ENCODE measurements around the gene TOPBP1.
"Not testable (repeated sequence)": the region's sequence is repeated elsewhere in the genome, so short reads cannot be mapped to it uniquely, and the experiment has no call there.

The TOPBP1 gene

GRCh38 chr3:133673746-133674145, 12.0 kb upstream of the TOPBP1 start:
- TF ChIP-seq CTCF (IDR thresholded peaks at IDR 0.05; ENCODE audit: insufficient read depth, missing control alignments) = no peak
- FAIRE-seq = no peak
- DNase-seq (ENCODE audit: insufficient read length, low spot score) = no peak

- no peak for TF ChIP-seq CTCF (IDR thresholded peaks at IDR 0.05; ENCODE audit: insufficient read depth, missing control alignments)
- FAIRE-seq = no peak
Observed at GRCh38 chr3:133672461-133672860, 10.7 kb upstream of the TOPBP1 start.

GRCh38 chr3:133670525-133670995, 8.8 kb upstream of the TOPBP1 start:
- no peak for FAIRE-seq
- no peak for DNase-seq (ENCODE audit: insufficient read length, low spot score)
- TF ChIP-seq CTCF (IDR thresholded peaks at IDR 0.05; ENCODE audit: insufficient read depth, missing control alignments) = no peak

More at GRCh38 chr3:133672461-133672860, 10.7 kb upstream of the TOPBP1 start:
- DNase-seq (ENCODE audit: insufficient read length, low spot score) = no peak

- no peak for FAIRE-seq
- DNase-seq (ENCODE audit: insufficient read length, low spot score) = no peak
Observed at GRCh38 chr3:133669949-133670524, 8.3 kb upstream of the TOPBP1 start.

GRCh38 chr3:133667118-133667517, 5.4 kb upstream of the TOPBP1 start:
- TF ChIP-seq CTCF (IDR thresholded peaks at IDR 0.05; ENCODE audit: insufficient read depth, missing control alignments) = no peak
- DNase-seq (ENCODE audit: insufficient read length, low spot score) (no peak), FAIRE-seq (no peak)

More at GRCh38 chr3:133669949-133670524, 8.3 kb upstream of the TOPBP1 start:
- no peak for TF ChIP-seq CTCF (IDR thresholded peaks at IDR 0.05; ENCODE audit: insufficient read depth, missing control alignments)

GRCh38 chr3:133665188-133665587, 3.4 kb upstream of the TOPBP1 start:
- FAIRE-seq; DNase-seq (ENCODE audit: insufficient read length, low spot score): not testable (repeated sequence)

- TF ChIP-seq CTCF (IDR thresholded peaks at IDR 0.05; ENCODE audit: insufficient read depth, missing control alignments) = peak; percentile 59
- DNase-seq (ENCODE audit: insufficient read length, low spot score) (peak; percentile 51), FAIRE-seq (no peak)
Observed at GRCh38 chr3:133663569-133664313, 2.0 kb upstream of the TOPBP1 start.
